ENCODE data around the gene ARHGDIA. TPM values are rescaled to one million over a fixed set of nuclear protein-coding genes. Genes with fewer than 3 reads are reported as not detected.

The ARHGDIA gene
- total RNA-seq, 1 experiment from 2014 or later: 667 TPM

DNA sequence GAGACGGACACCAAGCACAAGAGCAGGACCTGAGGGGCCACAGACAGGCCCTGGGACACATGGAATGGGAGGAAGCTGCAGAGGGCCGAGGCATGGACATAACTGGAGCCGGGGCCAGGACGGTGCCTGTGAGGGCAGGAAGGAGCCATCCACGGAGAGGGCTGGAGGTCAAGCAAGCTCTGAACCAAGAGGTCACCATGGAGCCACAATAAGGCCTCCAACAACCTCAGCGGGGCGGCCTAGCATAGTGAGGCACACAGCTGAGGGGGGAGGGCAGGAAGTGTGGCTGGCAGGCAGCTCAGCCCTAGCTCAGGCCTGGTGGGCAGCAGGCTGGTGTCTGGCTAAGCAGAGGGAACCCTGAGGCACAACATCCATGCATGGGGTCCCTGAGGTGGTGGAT lies 42.5 kb downstream of the ARHGDIA start:
- Histone ChIP-seq H3K36me3 (ENCODE audit: insufficient read depth, low read length, poor library complexity, severe bottlenecking) (no peaks in the 10 kb centered on the region), H3K4me3 (ENCODE audit: low read depth, low read length, poor library complexity, severe bottlenecking) (no peak overlapping the region), H3K9me3 (ENCODE audit: low read depth, low read length, poor library complexity, severe bottlenecking) (no peaks in the 10 kb centered on the region), H3K27ac (ENCODE audit: low read depth, low read length, poor library complexity, severe bottlenecking) (no peak overlapping the region), H3K4me1 (ENCODE audit: insufficient read depth, low read length, poor library complexity, severe bottlenecking) (peaks cover 9% of the 10 kb centered on the region), H3K27me3 (replicated peaks; ENCODE audit: insufficient read depth, low read depth, low read length, poor library complexity) (no peaks in the 10 kb centered on the region)
- TF ChIP-seq, protein P1, sequence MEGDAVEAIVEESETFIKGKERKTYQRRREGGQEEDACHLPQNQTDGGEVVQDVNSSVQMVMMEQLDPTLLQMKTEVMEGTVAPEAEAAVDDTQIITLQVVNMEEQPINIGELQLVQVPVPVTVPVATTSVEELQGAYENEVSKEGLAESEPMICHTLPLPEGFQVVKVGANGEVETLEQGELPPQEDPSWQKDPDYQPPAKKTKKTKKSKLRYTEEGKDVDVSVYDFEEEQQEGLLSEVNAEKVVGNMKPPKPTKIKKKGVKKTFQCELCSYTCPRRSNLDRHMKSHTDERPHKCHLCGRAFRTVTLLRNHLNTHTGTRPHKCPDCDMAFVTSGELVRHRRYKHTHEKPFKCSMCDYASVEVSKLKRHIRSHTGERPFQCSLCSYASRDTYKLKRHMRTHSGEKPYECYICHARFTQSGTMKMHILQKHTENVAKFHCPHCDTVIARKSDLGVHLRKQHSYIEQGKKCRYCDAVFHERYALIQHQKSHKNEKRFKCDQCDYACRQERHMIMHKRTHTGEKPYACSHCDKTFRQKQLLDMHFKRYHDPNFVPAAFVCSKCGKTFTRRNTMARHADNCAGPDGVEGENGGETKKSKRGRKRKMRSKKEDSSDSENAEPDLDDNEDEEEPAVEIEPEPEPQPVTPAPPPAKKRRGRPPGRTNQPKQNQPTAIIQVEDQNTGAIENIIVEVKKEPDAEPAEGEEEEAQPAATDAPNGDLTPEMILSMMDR (conservative IDR thresholded peaks at IDR 0.05; ENCODE audit: low read depth, low read length): no peak
- TF ChIP-seq EZH2 (IDR thresholded peaks at IDR 0.05; ENCODE audit: borderline replicate concordance, low read depth, low read length, poor library complexity, severe bottlenecking): no peak
- BruUV-seq (replicated peaks): no TSS peak
- POLR2A ChIA-PET (ENCODE audit: low non-redundant PET): interaction anchor here (0.5 to 0.6 kb wide), 2 partner anchors 12 to 90 kb away, joined by 5 to 12 read pairs; no protein-coding TSS in a partner anchor
- no peak for DNase-seq (ENCODE audit: low spot score)
- CTCF ChIA-PET: no interaction called here
- intact Hi-C loops (cut with micrococcal nuclease; ENCODE audit: unreplicated experiment): no loop called here

DNA sequence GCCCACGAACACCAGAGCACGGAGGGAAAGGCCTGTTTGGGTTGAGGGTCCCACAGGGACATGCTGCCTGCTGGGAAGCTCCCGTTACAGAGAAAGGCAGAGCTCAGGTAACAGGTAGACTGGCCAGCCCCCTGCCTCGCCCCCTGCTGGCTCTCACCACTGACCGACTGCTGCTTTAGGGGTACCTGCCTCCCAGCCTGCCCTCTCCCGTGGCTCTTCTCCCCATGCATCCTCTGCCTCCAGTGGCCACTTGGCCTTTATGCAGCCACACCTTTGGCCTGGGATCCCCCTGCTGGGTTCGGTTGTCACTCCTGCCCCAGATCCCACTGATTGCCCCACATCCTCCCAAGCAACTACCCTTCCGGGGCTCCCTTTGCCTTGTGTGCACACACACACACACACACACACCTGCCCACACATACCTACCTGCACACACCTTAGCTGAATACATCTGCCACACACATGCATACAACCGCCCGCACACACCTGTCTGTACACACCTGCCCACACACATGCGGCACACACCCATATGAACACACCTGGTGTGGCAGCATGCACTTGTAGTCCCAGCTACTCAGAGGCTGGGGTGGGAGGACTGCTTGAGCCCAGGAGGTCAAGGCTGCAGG lies 45.2 kb downstream of the ARHGDIA start:
- no peaks in the 10 kb centered on the region for H3K9me3 ChIP-seq (ENCODE audit: low read depth, low read length, poor library complexity, severe bottlenecking)
- BruUV-seq (replicated peaks): no TSS peak
- TF ChIP-seq, protein P1 (conservative IDR thresholded peaks at IDR 0.05; ENCODE audit: low read depth, low read length): no peak
- TF ChIP-seq EZH2 (IDR thresholded peaks at IDR 0.05; ENCODE audit: borderline replicate concordance, low read depth, low read length, poor library complexity, severe bottlenecking): no peak
- ChIA-PET CTCF (interaction anchor here (0.5 kb wide), 1 partner anchor 127 kb away, joined by 3 read pairs; no protein-coding TSS in a partner anchor), POLR2A (ENCODE audit: low non-redundant PET) (no interaction called here)
- H3K27ac ChIP-seq (ENCODE audit: low read depth, low read length, poor library complexity, severe bottlenecking): no peak overlapping the region
- peaks cover 3% of the 10 kb centered on the region for H3K36me3 ChIP-seq (ENCODE audit: insufficient read depth, low read length, poor library complexity, severe bottlenecking)
- H3K27me3 ChIP-seq (replicated peaks; ENCODE audit: insufficient read depth, low read depth, low read length, poor library complexity): no peaks in the 10 kb centered on the region
- intact Hi-C loops (cut with micrococcal nuclease; ENCODE audit: unreplicated experiment): no loop called here
- H3K4me1 ChIP-seq (ENCODE audit: insufficient read depth, low read length, poor library complexity, severe bottlenecking): peaks cover 11% of the 10 kb centered on the region
- DNase-seq (ENCODE audit: low spot score): no peak
- H3K4me3 ChIP-seq (ENCODE audit: low read depth, low read length, poor library complexity, severe bottlenecking): no peak overlapping the region

DNA sequence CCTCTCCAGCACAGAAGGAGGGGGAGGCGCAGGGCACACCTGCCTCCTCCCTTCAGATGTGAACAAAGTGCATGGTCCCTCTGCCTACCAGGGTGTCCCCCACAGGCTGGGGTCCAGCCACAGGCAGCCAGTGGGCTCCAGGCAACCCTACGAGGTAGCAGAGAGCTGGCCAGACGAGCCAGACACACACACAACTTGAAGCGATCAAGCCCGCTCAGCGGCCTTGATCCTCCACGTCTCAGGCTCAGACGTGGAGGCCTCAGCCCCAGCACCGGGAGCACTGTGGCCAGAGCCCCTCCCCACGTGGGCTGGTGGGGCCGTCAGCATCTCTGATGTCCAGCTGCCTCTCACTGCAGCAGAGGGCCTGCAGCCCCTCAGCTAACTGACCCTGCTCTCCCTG lies 46.5 kb downstream of the ARHGDIA start:
- no TSS peak for BruUV-seq (replicated peaks)
- no peak for TF ChIP-seq EZH2 (IDR thresholded peaks at IDR 0.05; ENCODE audit: borderline replicate concordance, low read depth, low read length, poor library complexity, severe bottlenecking)
- TF ChIP-seq, protein P1 (conservative IDR thresholded peaks at IDR 0.05; ENCODE audit: low read depth, low read length): no peak
- Histone ChIP-seq H3K27ac (ENCODE audit: low read depth, low read length, poor library complexity, severe bottlenecking) (no peak overlapping the region), H3K36me3 (ENCODE audit: insufficient read depth, low read length, poor library complexity, severe bottlenecking) (peaks cover 3% of the 10 kb centered on the region), H3K9me3 (ENCODE audit: low read depth, low read length, poor library complexity, severe bottlenecking) (no peaks in the 10 kb centered on the region), H3K4me3 (ENCODE audit: low read depth, low read length, poor library complexity, severe bottlenecking) (no peak overlapping the region), H3K4me1 (ENCODE audit: insufficient read depth, low read length, poor library complexity, severe bottlenecking) (peaks cover 11% of the 10 kb centered on the region), H3K27me3 (replicated peaks; ENCODE audit: insufficient read depth, low read depth, low read length, poor library complexity) (no peaks in the 10 kb centered on the region)
- intact Hi-C loops (cut with micrococcal nuclease; ENCODE audit: unreplicated experiment): no loop called here
- ChIA-PET POLR2A (ENCODE audit: low non-redundant PET) (no interaction called here), CTCF (no interaction called here)
- DNase-seq (ENCODE audit: low spot score): no peak

Data from A673 (cell line).